Measurements from ENCODE around the gene NPAS3.

DNA sequence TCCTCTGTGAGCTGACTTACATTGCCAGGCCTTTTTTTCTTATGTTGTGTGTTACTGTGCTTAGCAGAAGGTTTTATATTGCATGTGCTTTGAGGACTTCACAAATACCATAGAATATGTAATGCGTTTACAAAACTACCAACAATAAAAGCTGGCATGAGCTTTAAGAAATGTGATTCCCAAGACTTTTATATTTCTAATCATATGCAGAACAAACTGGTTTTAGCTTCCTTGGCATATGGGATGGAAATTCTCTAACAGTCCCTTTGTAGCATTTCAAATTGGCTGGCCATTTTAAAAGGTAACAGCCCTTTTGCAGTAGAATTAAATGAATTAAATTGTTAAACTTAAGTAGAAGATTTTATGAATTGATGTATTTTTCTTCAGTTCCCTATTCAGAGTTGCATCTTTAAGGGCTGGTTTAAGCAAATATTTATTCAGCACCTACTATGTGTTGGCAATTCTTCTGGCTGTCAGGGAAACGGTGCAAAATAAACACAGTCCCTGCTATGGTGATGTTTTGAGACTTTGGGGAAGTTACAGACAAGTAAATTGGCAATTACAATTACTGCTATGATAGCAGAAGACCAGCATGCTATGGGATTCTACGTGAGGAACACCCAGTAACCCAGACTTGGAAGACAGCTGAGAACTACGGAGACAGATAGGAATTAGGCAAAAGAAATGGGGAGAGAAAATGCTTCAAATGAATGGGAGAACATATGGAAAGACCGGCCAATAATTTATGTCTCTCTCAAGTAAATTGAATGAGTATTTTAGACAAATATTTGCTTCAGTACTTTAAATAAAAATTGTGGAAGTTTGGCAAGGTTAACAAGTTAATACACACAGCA is 565.8 kb downstream of the NPAS3 start:
- TF ChIP-seq, protein P1, sequence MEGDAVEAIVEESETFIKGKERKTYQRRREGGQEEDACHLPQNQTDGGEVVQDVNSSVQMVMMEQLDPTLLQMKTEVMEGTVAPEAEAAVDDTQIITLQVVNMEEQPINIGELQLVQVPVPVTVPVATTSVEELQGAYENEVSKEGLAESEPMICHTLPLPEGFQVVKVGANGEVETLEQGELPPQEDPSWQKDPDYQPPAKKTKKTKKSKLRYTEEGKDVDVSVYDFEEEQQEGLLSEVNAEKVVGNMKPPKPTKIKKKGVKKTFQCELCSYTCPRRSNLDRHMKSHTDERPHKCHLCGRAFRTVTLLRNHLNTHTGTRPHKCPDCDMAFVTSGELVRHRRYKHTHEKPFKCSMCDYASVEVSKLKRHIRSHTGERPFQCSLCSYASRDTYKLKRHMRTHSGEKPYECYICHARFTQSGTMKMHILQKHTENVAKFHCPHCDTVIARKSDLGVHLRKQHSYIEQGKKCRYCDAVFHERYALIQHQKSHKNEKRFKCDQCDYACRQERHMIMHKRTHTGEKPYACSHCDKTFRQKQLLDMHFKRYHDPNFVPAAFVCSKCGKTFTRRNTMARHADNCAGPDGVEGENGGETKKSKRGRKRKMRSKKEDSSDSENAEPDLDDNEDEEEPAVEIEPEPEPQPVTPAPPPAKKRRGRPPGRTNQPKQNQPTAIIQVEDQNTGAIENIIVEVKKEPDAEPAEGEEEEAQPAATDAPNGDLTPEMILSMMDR (IDR thresholded peaks at IDR 0.05), result no peak
- TF ChIP-seq POLR2A (IDR thresholded peaks at IDR 0.05), result no peak
